GM18868 (cell line): ENCODE data around the gene SMIM3.
"Not testable (repeated sequence)": the region's sequence is repeated elsewhere in the genome, so short reads cannot be mapped to it uniquely, and the experiment has no call there.

Experiments
- ATAC-seq: cut with Tn5 transposase; IDR thresholded peaks from one replicate; pipeline ENCODE4 v1.9.1; 2021; ENCODE audit warnings: mild to moderate bottlenecking, moderate library complexity; ENCODE audit not compliant: unreplicated experiment

SMIM3 gene, protein sequence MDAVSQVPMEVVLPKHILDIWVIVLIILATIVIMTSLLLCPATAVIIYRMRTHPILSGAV

DNA sequence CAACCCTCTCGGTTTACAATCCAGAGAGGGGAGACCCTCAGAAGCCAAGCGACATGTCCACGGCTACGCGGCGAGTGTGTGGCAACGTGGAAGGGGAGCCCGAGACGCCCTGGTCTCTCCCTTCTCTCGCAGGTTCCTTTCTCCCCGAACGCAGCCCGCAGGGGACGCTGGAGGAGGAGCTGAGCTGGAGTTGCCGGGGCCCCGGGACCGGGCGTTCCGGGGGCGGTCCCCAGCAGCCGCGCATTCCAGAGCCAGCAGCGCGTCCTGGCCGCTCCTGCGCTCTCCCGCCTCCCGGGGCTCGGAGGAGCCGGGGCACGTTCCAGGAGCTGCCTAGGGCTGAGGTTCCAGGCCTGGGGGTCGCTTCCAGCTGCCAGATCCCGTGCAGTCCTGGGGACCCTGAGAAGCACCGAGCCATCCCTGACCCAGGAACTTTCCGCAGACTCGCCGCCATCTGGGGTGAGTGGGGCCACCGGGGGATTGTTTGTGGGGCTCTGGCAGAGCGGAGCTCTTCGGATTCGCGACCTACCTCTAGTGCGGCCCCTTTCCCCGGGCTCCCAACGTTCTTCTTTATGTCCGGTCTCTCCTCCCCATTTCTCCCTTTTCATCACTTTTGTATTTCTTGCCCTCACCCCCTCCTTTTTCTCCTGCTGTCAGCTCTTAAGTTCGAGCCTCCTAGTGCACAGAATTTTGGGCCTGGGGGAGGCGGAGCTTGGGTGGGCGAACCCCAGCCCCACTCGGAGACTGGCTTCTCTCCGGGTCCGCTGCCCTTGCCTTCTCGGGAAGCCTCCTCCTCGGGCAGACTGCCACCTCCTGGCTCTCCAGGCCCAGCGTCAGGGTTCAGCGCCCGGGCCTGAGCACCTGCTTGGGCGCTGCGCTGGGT lies at the start of gene SMIM3:
TSS of gene SMIM3 (plus strand) at position 241 of the 880 bp plus-strand sequence. CDS start 16,684 bp downstream, outside the sequence.
- peak; percentile 26 for ATAC-seq

DNA sequence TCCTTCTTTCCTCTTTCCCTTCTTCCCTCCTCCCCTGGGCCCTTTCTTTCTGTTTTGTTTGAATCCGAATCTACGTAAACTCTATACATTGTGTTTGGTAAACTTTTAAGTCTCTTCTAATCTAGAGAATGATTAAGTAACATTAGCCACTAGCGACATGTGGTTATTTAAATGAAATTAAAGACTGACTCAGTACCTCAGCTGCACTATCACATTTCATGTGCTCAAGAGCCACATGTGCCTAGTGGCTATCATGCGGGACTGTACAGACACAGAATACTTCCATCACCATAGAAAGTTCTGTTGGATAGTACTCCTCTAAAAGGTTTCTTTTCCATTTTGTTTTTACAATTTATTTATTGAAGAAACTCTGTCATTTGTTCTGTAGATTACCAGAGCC lies 48.7 kb upstream of the SMIM3 start:
- ATAC-seq = no peak

DNA sequence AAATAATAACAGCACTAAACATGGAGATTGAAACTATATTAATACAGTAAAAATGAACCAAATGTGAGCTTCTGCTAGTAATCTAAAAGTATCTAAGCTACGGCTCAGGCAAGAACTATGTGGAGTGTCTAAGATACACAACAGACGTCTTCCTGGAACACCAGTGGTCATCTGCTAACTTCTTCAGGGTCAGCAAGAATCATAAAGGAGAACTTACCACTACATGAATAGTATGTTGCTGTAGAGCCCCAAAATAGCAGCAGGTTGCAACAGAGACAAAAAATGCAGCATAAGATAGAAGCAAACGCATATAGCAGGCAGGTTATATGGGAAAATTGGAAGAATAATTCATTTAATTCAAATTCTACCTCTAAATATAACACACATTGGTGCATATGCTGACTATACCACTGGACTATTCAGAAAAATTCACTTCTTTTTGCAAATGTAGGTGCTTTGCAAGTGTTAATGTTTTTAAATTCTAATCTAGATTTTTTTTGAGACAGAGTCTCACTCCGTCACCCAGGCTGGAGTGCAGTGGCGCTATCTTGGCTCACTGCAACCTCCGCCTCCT lies 46.8 kb upstream of the SMIM3 start:
- no peak for ATAC-seq

- peak; percentile 90 for ATAC-seq
Measured at GRCh38 chr5:150734579-150735384, 43.8 kb upstream of the SMIM3 start.

- no peak for ATAC-seq
Measured at GRCh38 chr5:150738862-150739261, 39.7 kb upstream of the SMIM3 start.

- no peak for ATAC-seq
Measured at GRCh38 chr5:150740992-150741391, 37.6 kb upstream of the SMIM3 start.

GRCh38 chr5:150742455-150743141 lies 36.0 kb upstream of the SMIM3 start:
- not testable (repeated sequence) for ATAC-seq

- ATAC-seq = not testable (repeated sequence)
Measured at GRCh38 chr5:150743142-150743488, 35.4 kb upstream of the SMIM3 start.

- ATAC-seq = no peak
Measured at GRCh38 chr5:150750469-150750868, 28.1 kb upstream of the SMIM3 start.

GRCh38 chr5:150751096-150751891 lies 27.3 kb upstream of the SMIM3 start:
- peak; percentile 58 for ATAC-seq

DNA sequence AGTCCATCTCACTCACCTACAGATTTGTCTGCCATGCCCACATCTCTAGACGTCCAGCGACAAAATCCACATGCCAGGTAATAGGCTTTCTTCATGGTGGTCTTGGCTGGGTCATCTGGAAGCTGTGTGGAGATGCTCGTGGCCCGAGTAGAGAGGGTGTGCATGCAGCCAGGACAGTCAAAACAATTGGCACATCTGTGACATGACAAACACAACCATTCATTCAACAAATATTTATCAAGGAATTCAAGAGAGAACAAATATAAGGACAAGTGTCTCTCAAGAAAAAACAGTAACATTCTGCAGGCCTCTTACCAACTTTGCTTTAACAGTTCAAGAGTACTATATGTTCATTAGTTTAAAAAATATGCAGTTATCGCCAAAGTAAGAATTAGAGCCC lies 25.1 kb upstream of the SMIM3 start:
- ATAC-seq = no peak

DNA sequence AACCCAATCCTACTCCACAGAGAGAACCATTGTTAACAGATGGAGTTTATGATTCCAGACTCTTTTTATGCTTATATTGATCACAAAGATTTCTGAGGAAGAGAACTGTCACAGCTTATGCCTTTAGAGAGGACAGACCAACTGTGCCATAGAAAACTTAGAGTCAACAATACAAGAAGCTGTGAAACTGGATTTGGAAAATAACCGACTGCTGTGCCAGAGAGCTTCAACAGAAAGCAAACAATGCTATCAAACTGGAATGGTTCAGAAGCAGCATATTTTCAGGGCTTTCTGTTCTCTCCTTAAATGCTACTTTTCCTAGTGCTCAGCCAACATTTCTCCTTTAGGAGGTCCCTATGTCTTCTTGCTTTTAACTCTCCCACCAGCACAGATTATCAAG lies 24.7 kb upstream of the SMIM3 start:
- ATAC-seq = no peak

DNA sequence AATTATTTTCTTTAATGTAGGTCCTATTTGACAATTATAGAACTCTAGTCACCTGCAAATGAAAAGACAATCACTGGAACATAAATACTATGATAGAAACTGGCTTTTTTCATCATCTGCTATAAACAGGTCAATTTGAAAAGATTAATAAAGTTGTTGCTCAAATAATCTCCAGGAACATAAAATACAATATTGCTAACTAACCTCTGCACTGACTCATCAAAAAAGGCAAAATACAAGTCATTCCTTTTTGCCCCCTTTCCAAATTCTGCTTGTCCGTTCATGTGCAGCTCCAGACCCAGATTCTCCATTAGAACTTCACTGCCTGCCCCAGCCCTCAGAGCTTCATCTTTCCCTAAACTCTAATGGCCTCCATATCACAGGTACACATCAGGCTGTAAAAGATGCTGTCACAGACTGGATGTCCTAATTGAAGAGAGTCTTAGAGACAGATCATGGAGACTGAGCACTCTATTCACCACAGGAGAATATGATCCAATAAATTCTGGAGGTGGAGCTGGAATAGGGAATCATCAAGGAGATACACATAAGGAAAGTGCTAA lies 21.4 kb upstream of the SMIM3 start:
- ATAC-seq = no peak

DNA sequence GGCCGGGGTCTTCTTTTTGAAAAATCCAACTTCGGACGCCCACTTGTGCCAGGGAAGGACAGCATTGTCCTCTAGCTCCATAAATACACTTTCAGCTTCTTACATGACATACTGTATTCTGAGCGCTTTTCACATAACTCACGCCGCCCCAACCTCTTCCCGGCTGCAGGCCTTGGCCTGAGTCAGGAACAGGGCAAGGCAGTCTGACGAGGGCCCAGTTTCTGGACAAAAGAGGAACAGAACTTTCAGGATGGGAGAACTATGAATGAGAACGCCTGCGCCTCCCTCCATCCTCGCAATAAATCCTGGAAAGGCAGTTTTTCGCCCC lies 20.4 kb upstream of the SMIM3 start:
- peak; percentile 25 for ATAC-seq

GRCh38 chr5:150758531-150759333 lies 19.8 kb upstream of the SMIM3 start, which contains the start of gene DCTN4:
Gene DCTN4, minus strand, starts transcription at chr5:150759017. Its CDS starts 24 bp downstream, at chr5:150758993.
- ATAC-seq = peak; percentile 97

GRCh38 chr5:150759334-150759583 lies 19.3 kb upstream of the SMIM3 start:
- ATAC-seq = no peak

GRCh38 chr5:150762211-150762610 lies 16.3 kb upstream of the SMIM3 start:
- ATAC-seq = no peak

GRCh38 chr5:150763023-150763769 lies 15.4 kb upstream of the SMIM3 start:
- no peak for ATAC-seq

- ATAC-seq = no peak
Measured at GRCh38 chr5:150764530-150764929, 14.0 kb upstream of the SMIM3 start.
